Right lobe of liver (tissue), 4 donors: Measurements from ENCODE around the gene PKP4.
"Not testable (repeated sequence)": the region's sequence is repeated elsewhere in the genome, so short reads cannot be mapped to it uniquely, and the experiment has no call there.

Experiments
- CTCF ChIP-seq, 4 donors: fragments of 200-600 bp in 3 of 4; fragments of 450-650 bp in 1 of 4; IDR thresholded peaks; one replicate each; pipeline versions ENCODE4 v1.5.1 to v1.8.0; 2016 to 2022; ENCODE audit warnings: antibody characterized with exemption in 4 of 4, mild to moderate bottlenecking in 2 of 4
- POLR2A ChIP-seq: fragments of 450-650 bp; IDR thresholded peaks from one replicate; pipeline ENCODE4 v1.6.1; 2017; ENCODE audit warnings: antibody characterized with exemption, mild to moderate bottlenecking
- donor health status: DM: no; HTN: no; CAD: no.
- donor health status: DM: no; HTN: no; CAD: no.
- donor health status: DM: no; HTN: yes; CAD: no.

GRCh38 chr2:158433716-158434115 lies 23.0 kb upstream of the PKP4 start:
- TF ChIP-seq CTCF (IDR thresholded peaks at IDR 0.05); POLR2A: not testable (repeated sequence)
